ENCODE data around the gene PPM1L. TPM values are rescaled to one million over a fixed set of nuclear protein-coding genes. Genes with fewer than 3 reads are reported as not detected.

The PPM1L gene
- total RNA-seq, 1 experiment from 2014 or later: 13.2 TPM

- Histone ChIP-seq H3K27me3 (ENCODE audit: insufficient read depth, low read length) (no peaks in the 10 kb centered on the region), H3K4me1 (ENCODE audit: control insufficient read depth in 1 of 2, insufficient read depth in 2 of 2, low read length in 2 of 2) (no peaks in the 10 kb centered on the region), H4K20me1 (ENCODE audit: insufficient read depth) (no peaks in the 10 kb centered on the region), H3K4me2 (ENCODE audit: low read length) (no peak overlapping the region), H3K9me2 (ENCODE audit: insufficient read depth) (no peaks in the 10 kb centered on the region), H3K79me2 (ENCODE audit: insufficient read depth, low read length) (no peaks in the 10 kb centered on the region), H3K36me3 (ENCODE audit: control insufficient read depth in 1 of 2, insufficient read depth in 2 of 2, low read length in 2 of 2) (no peaks in the 10 kb centered on the region), H2AFZ (ENCODE audit: low read depth, low read length, poor library complexity, severe bottlenecking) (no peak overlapping the region), H3K4me3 (replicated peaks in 1 of 2; ENCODE audit: low read depth in 1 of 2, low read length in 2 of 2) (no peak overlapping the region), H3K27ac (ENCODE audit: low read depth, low read length) (no peak overlapping the region), H3K9ac (ENCODE audit: low read length) (no peak overlapping the region), H3K9me3 (ENCODE audit: control insufficient read depth in 1 of 2, insufficient read depth in 1 of 2, low read depth in 1 of 2, low read length in 2 of 2) (no peaks in the 10 kb centered on the region)
- ChIA-PET CTCF (no interaction called here), RAD21 (ENCODE audit: low non-redundant PET in 1 of 2, low total read pairs in 2 of 2, uncharacterized antibody in 2 of 2, unreplicated experiment in 2 of 2) (no interaction called here), POLR2A (interaction anchor here (0.9 kb wide), 1 partner anchor 19 kb away, joined by 3 read pairs; no protein-coding TSS in a partner anchor)
- ATAC-seq (no peak), DNase-seq (ENCODE audit: low read depth, low spot score) (no peak)
- no peak for TF ChIP-seq FOSL1 (IDR thresholded peaks at IDR 0.05; ENCODE audit: low read depth)
- no TSS peak for BruUV-seq (replicated peaks)
- intact Hi-C loops (cut with micrococcal nuclease): no loop called here
Observed at GRCh38 chr3:160812304-160812703, 56.3 kb downstream of the PPM1L start.

DNA sequence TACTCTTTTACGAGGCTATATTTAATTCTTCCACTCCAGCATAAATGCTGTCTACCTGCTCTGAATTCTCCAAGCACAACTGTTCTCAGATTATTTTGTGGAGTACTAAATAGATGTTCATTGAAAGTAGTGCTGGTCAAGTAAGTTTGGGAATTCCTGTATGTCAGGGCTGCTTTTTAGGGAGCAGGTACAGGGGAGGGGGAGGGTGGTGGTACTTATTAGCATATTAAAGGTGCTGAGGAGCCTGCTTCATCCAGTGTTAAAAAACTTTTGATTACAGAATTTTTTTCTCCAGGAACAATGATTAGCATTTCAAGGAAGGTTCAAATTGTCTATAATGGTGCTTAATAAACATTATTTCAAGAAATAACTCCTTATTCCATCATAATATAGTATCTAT lies 59.2 kb downstream of the PPM1L start:
- Histone ChIP-seq H3K27ac (ENCODE audit: low read depth, low read length) (no peak overlapping the region), H3K4me1 (ENCODE audit: control insufficient read depth in 1 of 2, insufficient read depth in 2 of 2, low read length in 2 of 2) (no peaks in the 10 kb centered on the region), H3K36me3 (ENCODE audit: control insufficient read depth in 1 of 2, insufficient read depth in 2 of 2, low read length in 2 of 2) (no peaks in the 10 kb centered on the region), H4K20me1 (ENCODE audit: insufficient read depth) (no peaks in the 10 kb centered on the region), H3K9me3 (ENCODE audit: control insufficient read depth in 1 of 2, insufficient read depth in 1 of 2, low read depth in 1 of 2, low read length in 2 of 2) (no peaks in the 10 kb centered on the region), H3K4me3 (replicated peaks in 1 of 2; ENCODE audit: low read depth in 1 of 2, low read length in 2 of 2) (no peak overlapping the region), H2AFZ (ENCODE audit: low read depth, low read length, poor library complexity, severe bottlenecking) (no peak overlapping the region), H3K27me3 (ENCODE audit: insufficient read depth, low read length) (no peaks in the 10 kb centered on the region), H3K9ac (ENCODE audit: low read length) (no peak overlapping the region), H3K9me2 (ENCODE audit: insufficient read depth) (no peaks in the 10 kb centered on the region), H3K79me2 (ENCODE audit: insufficient read depth, low read length) (no peaks in the 10 kb centered on the region), H3K4me2 (ENCODE audit: low read length) (no peak overlapping the region)
- ChIA-PET POLR2A (no interaction called here), RAD21 (ENCODE audit: low non-redundant PET in 1 of 2, low total read pairs in 2 of 2, uncharacterized antibody in 2 of 2, unreplicated experiment in 2 of 2) (no interaction called here), CTCF (no interaction called here)
- intact Hi-C loops (cut with micrococcal nuclease): no loop called here
- no TSS peak for BruUV-seq (replicated peaks)
- no peak for DNase-seq (ENCODE audit: low read depth, low spot score)
- no peak for ATAC-seq
- TF ChIP-seq FOSL1 (IDR thresholded peaks at IDR 0.05; ENCODE audit: low read depth): no peak
- TF ChIP-seq POLR2A (IDR thresholded peaks at IDR 0.05; ENCODE audit: borderline replicate concordance, extremely low read depth, insufficient read depth, insufficient read length): no peak
- TF ChIP-seq RAD21 (IDR thresholded peaks at IDR 0.05; ENCODE audit: low read depth): no peak
- TF ChIP-seq EZH2phosphoT487 (IDR thresholded peaks at IDR 0.05; ENCODE audit: borderline replicate concordance): no peak
- no peak for TF ChIP-seq SP1 (IDR thresholded peaks at IDR 0.05; ENCODE audit: low read depth)
- TF ChIP-seq, protein P1, sequence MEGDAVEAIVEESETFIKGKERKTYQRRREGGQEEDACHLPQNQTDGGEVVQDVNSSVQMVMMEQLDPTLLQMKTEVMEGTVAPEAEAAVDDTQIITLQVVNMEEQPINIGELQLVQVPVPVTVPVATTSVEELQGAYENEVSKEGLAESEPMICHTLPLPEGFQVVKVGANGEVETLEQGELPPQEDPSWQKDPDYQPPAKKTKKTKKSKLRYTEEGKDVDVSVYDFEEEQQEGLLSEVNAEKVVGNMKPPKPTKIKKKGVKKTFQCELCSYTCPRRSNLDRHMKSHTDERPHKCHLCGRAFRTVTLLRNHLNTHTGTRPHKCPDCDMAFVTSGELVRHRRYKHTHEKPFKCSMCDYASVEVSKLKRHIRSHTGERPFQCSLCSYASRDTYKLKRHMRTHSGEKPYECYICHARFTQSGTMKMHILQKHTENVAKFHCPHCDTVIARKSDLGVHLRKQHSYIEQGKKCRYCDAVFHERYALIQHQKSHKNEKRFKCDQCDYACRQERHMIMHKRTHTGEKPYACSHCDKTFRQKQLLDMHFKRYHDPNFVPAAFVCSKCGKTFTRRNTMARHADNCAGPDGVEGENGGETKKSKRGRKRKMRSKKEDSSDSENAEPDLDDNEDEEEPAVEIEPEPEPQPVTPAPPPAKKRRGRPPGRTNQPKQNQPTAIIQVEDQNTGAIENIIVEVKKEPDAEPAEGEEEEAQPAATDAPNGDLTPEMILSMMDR (IDR thresholded peaks at IDR 0.05 in 2 of 3, conservative IDR thresholded peaks at IDR 0.05 in 1 of 3; ENCODE audit: borderline replicate concordance in 1 of 3, insufficient read depth in 1 of 3, low read depth in 2 of 3, low read length in 2 of 3): no peak
- TF ChIP-seq SIN3A (IDR thresholded peaks at IDR 0.05; ENCODE audit: low read depth): no peak
- no peak for TF ChIP-seq ZNF274 (IDR thresholded peaks at IDR 0.05; ENCODE audit: low read depth, low read length)

Measured in HCT116 (cell line).